Epithelial cell of esophagus (primary cell): ENCODE results near the gene UGT1A5.
A peak's percentile ranks its signal among the peaks of the same experiment; 100 is the strongest.

ENCODE experiments used
- DNase-seq: peaks from one replicate; pipeline ENCODE4 v3.0.0; 2010; ENCODE audit warnings: low read depth
- H3K4me3 ChIP-seq: 2 replicates; pipeline ENCODE4 v1.5.1; 2011; ENCODE audit warnings: mild to moderate bottlenecking, low read length, control low read depth
- TF ChIP-seq, protein P1 (sequence below): IDR thresholded peaks from 2 replicates; pipeline ENCODE4 v1.5.1; 2011; ENCODE audit warnings: low read depth, mild to moderate bottlenecking, low read length, control low read depth, inconsistent platforms; ENCODE audit not compliant: insufficient read depth; ENCODE audit errors: missing control alignments

The UGT1A5 gene

GRCh38 chr2:233674314-233674713, 38.4 kb upstream of the UGT1A5 start:
- TF ChIP-seq, protein P1, sequence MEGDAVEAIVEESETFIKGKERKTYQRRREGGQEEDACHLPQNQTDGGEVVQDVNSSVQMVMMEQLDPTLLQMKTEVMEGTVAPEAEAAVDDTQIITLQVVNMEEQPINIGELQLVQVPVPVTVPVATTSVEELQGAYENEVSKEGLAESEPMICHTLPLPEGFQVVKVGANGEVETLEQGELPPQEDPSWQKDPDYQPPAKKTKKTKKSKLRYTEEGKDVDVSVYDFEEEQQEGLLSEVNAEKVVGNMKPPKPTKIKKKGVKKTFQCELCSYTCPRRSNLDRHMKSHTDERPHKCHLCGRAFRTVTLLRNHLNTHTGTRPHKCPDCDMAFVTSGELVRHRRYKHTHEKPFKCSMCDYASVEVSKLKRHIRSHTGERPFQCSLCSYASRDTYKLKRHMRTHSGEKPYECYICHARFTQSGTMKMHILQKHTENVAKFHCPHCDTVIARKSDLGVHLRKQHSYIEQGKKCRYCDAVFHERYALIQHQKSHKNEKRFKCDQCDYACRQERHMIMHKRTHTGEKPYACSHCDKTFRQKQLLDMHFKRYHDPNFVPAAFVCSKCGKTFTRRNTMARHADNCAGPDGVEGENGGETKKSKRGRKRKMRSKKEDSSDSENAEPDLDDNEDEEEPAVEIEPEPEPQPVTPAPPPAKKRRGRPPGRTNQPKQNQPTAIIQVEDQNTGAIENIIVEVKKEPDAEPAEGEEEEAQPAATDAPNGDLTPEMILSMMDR: no peak
- no peak overlapping the region for H3K4me3 ChIP-seq
- DNase-seq: no peak

DNA sequence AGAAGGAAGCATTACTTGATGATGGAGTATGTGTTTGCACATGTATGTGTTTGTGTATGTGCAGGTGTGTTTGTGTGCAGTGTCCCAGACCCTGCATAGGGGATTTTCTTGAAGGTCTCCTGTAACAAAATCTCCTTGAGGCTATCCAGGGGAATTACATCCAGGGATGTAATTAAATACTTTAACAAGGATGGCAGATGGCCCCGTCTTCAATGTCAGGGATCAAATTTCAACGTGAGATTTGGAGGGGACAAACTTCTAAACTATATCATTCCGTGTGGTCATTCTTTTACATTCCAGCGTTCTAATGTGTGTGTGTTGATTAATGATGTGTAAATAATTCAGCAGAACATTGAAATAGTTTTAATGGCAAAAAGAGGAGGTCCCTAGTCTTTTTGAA, 37.7 kb upstream of the UGT1A5 start:
- TF ChIP-seq, protein P1: peak; percentile 5
- H3K4me3 ChIP-seq: no peak overlapping the region
- DNase-seq: no peak

GRCh38 chr2:233676046-233676445, 36.7 kb upstream of the UGT1A5 start:
- TF ChIP-seq, protein P1: no peak
- no peak for DNase-seq

DNA sequence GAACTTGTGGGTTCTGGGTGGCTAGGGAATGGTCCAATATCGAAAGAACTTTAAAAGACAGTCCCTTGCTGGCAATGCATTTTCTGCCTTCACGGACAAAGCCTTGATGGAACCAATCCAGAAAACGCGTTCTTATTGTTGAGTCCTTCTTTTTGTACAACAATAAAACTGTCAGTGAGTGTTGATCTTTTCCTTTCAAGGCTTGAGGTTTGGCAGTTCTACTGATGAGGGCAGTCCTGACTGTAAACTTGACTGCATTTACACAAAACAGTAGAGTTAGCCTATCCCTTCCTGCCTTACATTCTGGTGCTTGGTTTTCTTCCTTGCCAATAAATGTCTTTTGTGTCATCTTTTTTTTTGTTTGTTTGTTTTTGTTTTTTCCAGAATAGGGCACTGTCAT, 33.5 kb upstream of the UGT1A5 start:
- no peak for DNase-seq
- H3K4me3 ChIP-seq: no peak overlapping the region

More at GRCh38 chr2:233676046-233676445, 36.7 kb upstream of the UGT1A5 start:
- no peak overlapping the region for H3K4me3 ChIP-seq

DNA sequence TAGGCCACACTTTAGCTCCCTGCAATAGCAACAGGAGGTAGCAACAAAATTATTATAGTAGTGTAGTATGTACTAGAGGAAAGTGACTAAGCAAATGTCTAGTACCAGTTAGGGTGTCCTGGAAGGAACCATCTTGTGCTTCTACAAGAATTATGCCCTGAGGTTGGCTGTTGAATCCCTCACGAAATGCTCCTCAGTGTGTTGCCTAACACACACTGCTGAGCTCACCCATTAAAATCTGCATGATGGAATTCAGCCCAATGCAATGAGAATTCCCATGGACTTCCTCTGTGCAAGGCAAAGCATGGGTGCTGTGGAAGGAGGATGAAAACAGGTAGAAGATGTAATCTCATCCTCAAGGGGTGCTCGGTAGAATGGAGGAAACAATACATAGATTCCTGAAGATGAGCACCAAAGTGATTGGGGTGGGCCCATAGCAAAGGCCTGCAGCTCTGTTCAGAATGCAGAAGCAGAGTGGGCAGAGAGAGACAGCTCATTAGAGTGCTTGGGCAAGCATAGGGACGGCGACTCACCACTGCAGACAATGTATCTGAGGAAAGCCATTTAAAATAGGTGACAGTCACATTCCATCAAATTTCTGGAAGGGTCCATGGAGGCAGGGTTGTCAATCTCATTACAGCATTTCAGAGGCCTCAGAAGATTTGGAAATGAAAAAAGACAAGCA, 32.2 kb upstream of the UGT1A5 start:
- no peak overlapping the region for H3K4me3 ChIP-seq
- TF ChIP-seq, protein P1: no peak
- peak; percentile 22 for DNase-seq

More for the DNA sequence above, 33.5 kb upstream of the UGT1A5 start:
- TF ChIP-seq, protein P1: no peak

GRCh38 chr2:233681521-233682099, 31.1 kb upstream of the UGT1A5 start, which contains the start of gene UGT1A7:
Gene UGT1A7, plus strand, starts transcription at chr2:233681901. Its CDS starts 37 bp downstream, at chr2:233681938.
- peak; percentile 47 for DNase-seq
- TF ChIP-seq, protein P1: no peak
- H3K4me3 ChIP-seq: no peak within 1 kb of the TSS
